Activated T-cell treated with anti-CD3 and anti-CD28 coated beads for 24 hours (primary cell): ENCODE data around the gene MRPL55.

Source experiments
- DNase-seq: peaks from one replicate; pipeline ENCODE4 v3.0.0-alpha.2; 2020; ENCODE audit warnings: low read depth

Gene MRPL55

DNA sequence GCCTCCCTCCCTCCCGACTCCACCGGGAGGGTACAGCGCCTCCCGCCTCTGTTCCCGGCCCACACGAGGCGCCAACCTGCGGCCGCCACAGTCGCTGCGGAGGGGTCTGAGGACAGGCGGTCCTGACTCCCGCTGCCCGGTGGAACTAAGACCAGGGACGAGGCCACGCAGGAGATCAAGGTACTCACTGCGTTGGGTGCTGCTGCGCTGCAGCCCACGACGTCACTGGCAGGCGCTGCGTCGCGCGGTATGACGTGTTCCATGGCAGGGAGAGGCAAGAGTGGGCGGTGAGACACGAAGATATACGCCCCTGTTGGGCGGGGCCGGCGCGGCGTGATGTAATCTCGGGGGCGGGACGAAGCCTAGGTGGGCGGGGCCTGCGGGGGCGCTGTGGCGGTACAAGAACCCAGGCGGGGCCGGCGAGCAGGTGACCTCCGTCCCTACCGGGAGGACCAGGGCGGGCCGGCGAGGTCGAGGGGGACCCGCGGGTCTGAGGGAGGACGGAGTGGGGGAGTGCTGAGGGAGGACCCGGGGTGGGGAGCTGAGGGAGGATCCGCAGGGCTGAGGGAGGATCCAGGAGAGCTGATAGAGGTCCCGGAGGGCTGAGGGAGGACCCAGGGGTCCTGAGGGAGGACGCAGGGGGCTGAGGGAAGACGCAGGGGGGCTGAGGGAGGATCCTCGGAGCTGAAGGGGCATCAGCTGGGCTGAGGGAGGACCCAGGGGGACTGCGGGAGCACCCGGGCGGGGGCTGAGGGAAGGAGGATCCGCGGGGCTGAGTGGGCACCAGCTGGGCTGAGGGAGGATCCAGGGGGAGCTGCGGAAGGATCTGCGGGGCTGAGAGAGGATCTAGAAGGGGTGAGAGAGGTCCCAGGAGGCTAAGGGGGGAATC lies at the start of gene MRPL55:
TSS of gene MRPL55 (minus strand) at position 227 of the 889 bp plus-strand sequence. CDS start 1,039 bp downstream, outside the sequence.
- DNase-seq = peak; percentile 99

GRCh38 chr1:228158151-228159007 lies 49.3 kb upstream of the MRPL55 start:
- no peak for DNase-seq

DNA sequence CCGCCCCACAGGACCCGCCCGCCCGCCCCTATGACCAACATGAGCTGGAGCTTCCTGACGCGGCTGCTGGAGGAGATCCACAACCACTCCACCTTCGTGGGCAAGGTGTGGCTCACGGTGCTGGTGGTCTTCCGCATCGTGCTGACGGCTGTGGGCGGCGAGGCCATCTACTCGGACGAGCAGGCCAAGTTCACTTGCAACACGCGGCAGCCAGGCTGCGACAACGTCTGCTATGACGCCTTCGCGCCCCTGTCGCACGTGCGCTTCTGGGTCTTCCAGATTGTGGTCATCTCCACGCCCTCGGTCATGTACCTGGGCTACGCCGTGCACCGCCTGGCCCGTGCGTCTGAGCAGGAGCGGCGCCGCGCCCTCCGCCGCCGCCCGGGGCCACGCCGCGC lies 48.6 kb upstream of the MRPL55 start:
- DNase-seq = no peak

DNA sequence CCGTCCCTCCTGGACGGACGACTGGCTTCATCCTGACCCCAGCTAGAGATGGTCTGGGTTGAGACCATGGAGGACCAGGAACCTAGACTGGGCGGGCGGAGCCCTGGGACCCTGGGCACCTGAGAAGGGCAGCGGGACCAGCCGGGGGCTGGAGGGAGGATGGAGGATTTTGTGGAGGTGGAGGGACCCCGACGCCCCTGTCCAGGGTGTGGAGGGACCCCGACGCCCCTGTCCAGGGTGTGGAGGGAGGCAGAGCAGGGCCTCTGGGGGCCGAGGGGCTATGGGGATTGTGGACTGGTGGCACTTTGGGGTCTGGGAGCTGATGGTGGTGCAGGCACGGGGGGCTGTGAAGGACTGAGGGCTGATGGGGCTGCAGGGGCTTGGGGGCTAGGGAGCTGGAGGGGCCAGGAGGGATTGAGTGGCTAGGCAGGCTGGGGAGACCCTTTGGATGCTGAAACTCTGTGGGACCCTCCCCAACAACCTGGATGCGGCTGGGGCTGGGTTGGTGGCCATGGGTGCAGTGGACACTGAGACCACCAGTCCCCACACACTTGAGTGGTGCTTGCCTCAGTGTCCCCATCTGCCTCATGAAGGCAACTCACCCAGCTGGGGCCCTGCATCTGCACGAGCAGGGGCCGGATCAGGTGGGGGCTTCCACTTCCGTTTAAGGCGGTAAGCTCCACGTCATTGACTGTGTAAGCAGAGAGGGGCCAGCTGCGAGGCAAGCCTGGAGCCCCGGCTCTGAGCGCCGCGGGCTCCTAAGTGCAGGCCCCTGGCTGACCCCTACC lies 48.0 kb upstream of the MRPL55 start:
- DNase-seq = no peak

- no peak for DNase-seq
Measured at GRCh38 chr1:228156515-228156881, 47.4 kb upstream of the MRPL55 start.

DNA sequence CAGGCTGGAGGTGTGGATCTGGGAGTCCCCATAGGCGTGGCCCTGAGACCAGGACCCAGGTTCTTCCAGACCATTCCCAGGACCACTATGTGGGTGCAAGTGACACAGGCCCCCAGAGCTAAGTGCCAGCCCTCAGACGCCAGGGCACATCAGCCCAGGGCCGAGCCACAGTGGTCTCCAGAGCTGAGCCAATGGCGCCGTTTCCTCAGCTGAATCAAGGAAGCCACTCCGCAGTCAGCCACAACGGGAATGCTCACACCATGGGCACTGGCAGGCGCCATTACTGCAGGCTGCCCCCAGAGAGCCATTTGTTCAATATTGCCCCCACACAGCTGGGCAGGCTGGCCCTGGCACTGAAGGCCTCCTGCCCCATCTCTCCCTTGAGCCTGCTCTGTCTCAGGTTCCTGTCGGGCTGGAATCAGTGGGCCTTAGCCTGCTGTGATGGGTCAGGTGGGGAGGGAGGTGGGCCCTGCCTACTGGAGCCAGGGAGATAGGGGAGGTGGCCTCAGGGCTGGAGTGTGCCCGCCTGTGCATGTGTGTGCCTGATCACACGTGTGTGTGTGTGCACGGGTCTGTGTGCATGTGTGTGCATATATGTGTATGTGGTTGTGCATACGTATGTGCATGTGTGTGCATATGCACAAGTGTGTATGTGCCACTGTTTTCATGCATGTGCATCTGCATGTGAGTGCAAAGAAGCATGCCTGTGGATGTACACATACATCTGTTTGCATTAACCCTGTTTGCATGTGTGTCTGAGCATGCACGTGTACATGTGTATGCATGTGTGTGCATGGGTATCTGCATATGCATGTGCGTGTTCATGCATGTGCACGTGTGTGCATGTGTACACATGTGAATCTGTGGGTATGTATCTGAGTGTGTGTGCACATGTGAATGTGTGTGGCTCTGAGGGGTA lies 46.8 kb upstream of the MRPL55 start:
- no peak for DNase-seq

GRCh38 chr1:228154670-228155571 lies 45.8 kb upstream of the MRPL55 start:
- peak; percentile 24 for DNase-seq

DNA sequence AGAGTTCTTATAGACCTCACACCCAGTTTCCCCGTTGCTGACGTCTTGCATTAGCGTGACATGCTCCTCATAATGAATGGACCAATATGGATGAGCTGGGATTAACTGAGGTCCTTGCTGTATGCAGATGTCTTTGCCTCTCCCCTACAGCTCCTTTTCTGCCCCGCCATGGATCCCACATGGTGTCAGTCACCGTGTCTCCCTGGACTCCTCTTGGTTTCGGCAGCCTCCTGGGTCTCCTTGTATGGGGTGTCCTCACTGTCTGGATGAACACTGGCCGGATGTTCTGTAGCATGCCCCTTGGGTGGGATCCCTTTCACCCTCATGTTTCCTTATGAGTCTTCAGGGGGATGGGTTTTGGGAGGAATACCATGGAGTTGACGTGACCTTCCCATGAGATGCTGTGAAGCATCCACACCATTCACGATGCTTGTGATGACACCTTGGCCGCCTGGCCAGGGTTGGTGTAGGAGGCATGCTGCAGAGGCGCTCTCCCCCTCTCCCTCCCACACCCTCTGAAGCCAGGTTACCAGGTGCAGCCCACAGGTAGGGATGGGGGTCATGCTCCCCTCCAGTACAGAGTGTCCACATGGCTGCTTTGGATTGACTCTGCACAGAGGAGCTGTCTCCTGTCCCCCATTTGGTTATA lies 45.0 kb upstream of the MRPL55 start:
- DNase-seq = no peak

- no peak for DNase-seq
Measured at GRCh38 chr1:228152918-228153258, 43.8 kb upstream of the MRPL55 start.

- no peak for DNase-seq
Measured at GRCh38 chr1:228152097-228152917, 43.2 kb upstream of the MRPL55 start.

DNA sequence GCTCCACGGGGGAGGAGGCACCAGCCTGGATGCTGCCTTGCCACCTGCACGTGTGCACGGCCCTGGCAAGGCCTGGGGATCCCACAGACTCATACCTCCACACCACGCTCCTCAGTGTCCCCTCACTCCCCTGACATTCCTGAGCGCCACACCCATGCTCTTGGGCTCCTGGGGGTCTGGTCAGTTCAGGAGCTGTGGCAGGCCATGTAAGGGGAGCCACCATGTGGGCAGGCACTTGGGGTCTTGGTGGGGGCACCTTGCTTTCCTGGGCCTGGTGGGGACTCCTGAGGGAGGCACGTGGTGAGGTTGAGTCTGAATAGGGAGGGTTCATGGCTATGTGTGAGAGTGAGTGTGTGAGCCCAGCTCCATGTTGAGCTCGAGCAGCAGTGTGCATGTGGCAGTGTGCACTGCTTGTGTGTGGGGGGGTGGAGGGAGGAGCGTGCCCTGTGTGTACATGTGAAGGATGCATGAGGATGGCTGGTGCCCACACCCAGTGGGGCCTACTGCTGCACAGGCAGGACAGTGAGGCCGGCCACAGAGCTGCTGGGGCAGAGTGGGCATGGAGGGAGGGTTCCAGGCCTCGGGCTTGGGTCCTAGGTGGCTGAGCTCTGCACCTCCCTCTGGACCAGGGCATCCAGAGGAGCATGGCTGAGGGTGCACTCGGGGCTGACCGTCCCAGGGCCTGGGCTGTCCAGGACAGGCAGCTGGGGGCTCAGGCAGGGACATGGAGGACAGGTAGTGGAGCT lies 42.3 kb upstream of the MRPL55 start:
- no peak for DNase-seq

GRCh38 chr1:228150461-228151179 lies 41.5 kb upstream of the MRPL55 start:
- DNase-seq = no peak

- no peak for DNase-seq
Measured at GRCh38 chr1:228150120-228150460, 41.0 kb upstream of the MRPL55 start.

DNA sequence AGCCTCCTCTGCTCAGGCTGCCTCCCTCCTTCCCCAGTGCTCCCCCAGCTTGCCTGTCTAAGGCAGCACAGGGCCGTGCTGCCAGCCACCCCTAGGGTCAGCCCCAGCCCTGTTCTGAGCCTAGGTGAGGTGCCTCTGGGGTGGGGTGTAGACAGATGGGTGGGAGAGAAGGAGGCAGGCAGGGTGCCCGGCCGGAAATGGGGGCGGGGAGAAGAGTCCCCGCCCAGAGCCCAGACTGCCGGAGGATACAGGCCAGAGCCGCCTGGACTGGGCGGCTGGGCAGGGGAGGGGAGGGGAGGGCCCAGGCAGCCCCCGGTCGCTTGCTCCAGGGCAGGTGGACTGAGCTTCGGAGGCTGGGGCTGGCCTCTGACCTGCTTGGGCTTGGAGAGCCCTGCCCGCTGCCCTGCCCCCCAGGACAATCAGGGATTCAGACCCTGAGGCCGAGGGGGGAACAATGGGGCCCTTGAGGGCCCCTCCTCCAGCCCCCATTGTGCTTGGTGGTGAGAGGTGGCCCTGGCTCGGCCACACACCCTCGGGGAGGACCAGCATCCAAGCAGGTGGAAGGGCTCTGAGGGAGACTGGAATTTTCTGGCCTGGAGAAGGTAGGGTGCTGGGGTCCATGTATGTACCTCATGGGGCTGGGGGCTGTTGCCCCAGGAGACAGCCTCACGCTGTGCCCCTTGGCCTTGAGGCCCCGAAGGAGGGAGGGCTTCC lies 40.5 kb upstream of the MRPL55 start, which contains the start of gene GJC2:
TSS of gene GJC2 (plus strand) at position 525 of the 714 bp plus-strand sequence. CDS start 7,829 bp downstream, outside the sequence.
- DNase-seq = no peak

- DNase-seq = no peak
Measured at GRCh38 chr1:228148935-228149405, 39.9 kb upstream of the MRPL55 start.

GRCh38 chr1:228148196-228148861 lies 39.2 kb upstream of the MRPL55 start:
- no peak for DNase-seq
